GM12878 (cell line): ENCODE data around the gene HBA2. TPM values are rescaled to one million over a fixed set of nuclear protein-coding genes. Genes with fewer than 3 reads are reported as not detected.

Experiments used
- ATAC-seq: fragments of 200-7000 bp; cut with Tn5 transposase; 3 replicates; pipeline ENCODE4 v1.9.1; 2020; ENCODE audit warnings: mild to moderate bottlenecking, moderate library complexity
- BruUV-seq: library from RNA; stranded (reverse); fragments of 400-500 nt; replicated peaks from 2 replicates; lab custom pipeline; 2021; lab: Mats Ljungman, UMichigan
- CTCF ChIA-PET: fragments of 300-600 bp; sonication (Branson Sonifier 250); formaldehyde crosslinking; extraction: SDS; loops from one replicate; lab custom pipeline; 2021; ENCODE audit warnings: inconsistent platforms; lab: Yijun Ruan, JAX
- POLR2A ChIA-PET: fragments of 350-600 bp; formaldehyde crosslinking; extraction: SDS; loops from one replicate; lab custom pipeline; 2021; ENCODE audit warnings: inconsistent platforms; lab: Charles Lee
- RAD21 ChIA-PET: fragments of 300-600 bp; sonication (Branson Sonifier 250); formaldehyde crosslinking; loops from one replicate; lab custom pipeline; 2023; ENCODE audit warnings: antibody characterized with exemption; ENCODE audit not compliant: unreplicated experiment; lab: Charles Lee
- SMC1A ChIA-PET: fragments of 300-600 bp; sonication (Branson Sonifier 250); formaldehyde crosslinking; loops from one replicate; lab custom pipeline; 2023; ENCODE audit not compliant: unreplicated experiment, uncharacterized antibody; lab: Charles Lee
- DNase-seq: peaks from one replicate; pipeline ENCODE4 v3.0.0-alpha.2; 2011; ENCODE audit warnings: low read depth, low spot score
- FAIRE-seq: peaks from 3 replicates; lab custom pipeline; 2011; peaks lifted over from hg19 to GRCh38; lab: Jason Lieb, UNC
- H2AFZ ChIP-seq: 2 replicates; pipeline ENCODE4 v1.6.0; 2011; ENCODE audit warnings: low read depth, low read length, control low read depth; ENCODE audit not compliant: control insufficient read depth
- H3K27ac ChIP-seq: 2 replicates; pipeline ENCODE4 v1.5.1; 2011; ENCODE audit warnings: control low read depth; ENCODE audit not compliant: control insufficient read depth, insufficient read depth
- H3K27me3 ChIP-seq, 2 experiments: replicated peaks in 1 of 2; 2 replicates each; pipeline versions ENCODE4 v1.6.0 to v1.6.1; 2011; ENCODE audit warnings: low read length in 1 of 2; ENCODE audit not compliant: control insufficient read depth in 2 of 2, insufficient read depth in 2 of 2
- H3K36me3 ChIP-seq, 2 experiments: 2 replicates each; pipeline ENCODE4 v1.5.1; 2011; ENCODE audit warnings: low read length in 1 of 2; ENCODE audit not compliant: control insufficient read depth in 2 of 2, insufficient read depth in 2 of 2
- H3K4me1 ChIP-seq: 2 replicates; pipeline ENCODE4 v1.6.1; 2011; ENCODE audit warnings: mild to moderate bottlenecking, low read length, moderate library complexity, mixed read lengths; ENCODE audit not compliant: control insufficient read depth, insufficient read depth
- H3K4me2 ChIP-seq: 2 replicates; pipeline ENCODE4 v1.6.0; 2011; ENCODE audit warnings: control low read depth; ENCODE audit not compliant: control insufficient read depth, insufficient read depth
- H3K4me3 ChIP-seq: fragments of 200-600 bp; sonication (generic); 2 replicates; pipeline ENCODE4 v1.5.1; 2016
- H3K79me2 ChIP-seq: 2 replicates; pipeline ENCODE4 v1.6.0; 2011; ENCODE audit warnings: low read length; ENCODE audit not compliant: control insufficient read depth, insufficient read depth
- H3K9ac ChIP-seq: 2 replicates; pipeline ENCODE4 v1.8.0; 2011; ENCODE audit warnings: low read length, control low read depth, mixed read lengths; ENCODE audit not compliant: control insufficient read depth, insufficient read depth
- H3K9me3 ChIP-seq: replicated peaks from 3 replicates; pipeline ENCODE4 v1.5.1; 2011; ENCODE audit warnings: mild to moderate bottlenecking, low read length; ENCODE audit not compliant: control insufficient read depth, insufficient read depth
- H4K20me1 ChIP-seq: 2 replicates; pipeline ENCODE4 v1.6.0; 2011; ENCODE audit not compliant: control insufficient read depth, insufficient read depth
- E4F1 ChIP-seq: fragments of 450-650 bp; IDR thresholded peaks from 2 replicates; pipeline ENCODE4 v1.6.1; 2018; ENCODE audit warnings: borderline replicate concordance, mild to moderate bottlenecking; ENCODE audit not compliant: partially characterized antibody
- NFYA ChIP-seq: IDR thresholded peaks from 2 replicates; pipeline ENCODE4 v1.6.1; 2011; ENCODE audit warnings: low read depth, mild to moderate bottlenecking, low read length, improper control_type of control experiment, borderline replicate concordance
- RCOR1 ChIP-seq: conservative IDR thresholded peaks from 2 replicates; pipeline ENCODE4 v1.6.1; 2012; ENCODE audit warnings: low read depth, low read length, improper control_type of control experiment
- SMARCA5 ChIP-seq: fragments of 450-650 bp; IDR thresholded peaks from 2 replicates; pipeline ENCODE4 v1.6.1; 2017; ENCODE audit warnings: mild to moderate bottlenecking
- SMC3 ChIP-seq: IDR thresholded peaks from 2 replicates; pipeline ENCODE4 v1.6.1; 2011; ENCODE audit warnings: low read length, improper control_type of control experiment, borderline replicate concordance
- TBL1XR1 ChIP-seq: IDR thresholded peaks from 2 replicates; pipeline ENCODE4 v1.6.1; 2012; ENCODE audit warnings: low read depth, low read length, improper control_type of control experiment
- ZBED1 ChIP-seq: IDR thresholded peaks from 2 replicates; pipeline ENCODE4 v1.6.1; 2016; ENCODE audit warnings: borderline replicate concordance
- ZNF207 ChIP-seq: fragments of 450-650 bp; IDR thresholded peaks from 2 replicates; pipeline ENCODE4 v1.6.1; 2014; ENCODE audit warnings: antibody characterized with exemption, mild to moderate bottlenecking, borderline replicate concordance
- ZNF592 ChIP-seq: fragments of 450-650 bp; IDR thresholded peaks from 2 replicates; pipeline ENCODE4 v1.6.1; 2017; ENCODE audit warnings: mild to moderate bottlenecking, moderate library complexity
- ZSCAN29 ChIP-seq: fragments of 450-650 bp; IDR thresholded peaks from 2 replicates; pipeline ENCODE4 v1.6.1; 2017; ENCODE audit warnings: mild to moderate bottlenecking, moderate library complexity
- WGBS: methylation state at CpG from one replicate; pipeline ENCODE4 v1.1.6; 2016; ENCODE audit warnings: low lambda C conversion rate; ENCODE audit not compliant: insufficient replicate concordance, insufficient coverage; ENCODE audit errors: missing lambda C conversion rate; 5-methylcytosine and 5-hydroxymethylcytosine counted together
- in situ Hi-C: fragments of 300-500 bp; cut with MboI; formaldehyde crosslinking; loops from 9 replicates; pipeline ENCODE4 v1.14.3; 2018; ENCODE audit warnings: mixed read lengths
- intact Hi-C: fragments of 100-400 bp; cut with micrococcal nuclease; formaldehyde crosslinking; loops from one replicate; pipeline ENCODE4 v1.14.2; 2022; ENCODE audit not compliant: unreplicated experiment
- polyA plus RNA-seq, 11 experiments: library from polyadenylated mRNA; depleted of rRNA in 4 of 11; unstranded in 6 of 11; stranded (reverse) in 5 of 11; fragments of >200 nt; fragmentation: Nextera tagmentation in 4 of 11; fragmentation: Illumina TruSeq in 1 of 11; extraction: Ambion mirVana in 4 of 11; extraction: Trizol in 1 of 11; gene quantifications; 1 replicate in 1 of 11; 2 replicates in 10 of 11; pipeline versions ENCODE4 v1.2.1 to v1.2.3, GENCODE V29; 2011 to 2016; ENCODE audit warnings: inconsistent platforms in 2 of 11, missing spikeins in 2 of 11, low read depth in 1 of 11
- total RNA-seq, 4 experiments: library from RNA; depleted of rRNA in 3 of 4; stranded (reverse); fragments of >200 nt in 3 of 4; fragmentation: Illumina TruSeq in 1 of 4; extraction: Trizol in 1 of 4; gene quantifications; 2 replicates each; pipeline versions ENCODE4 v1.2.1 to v1.2.3, GENCODE V29; 2013 to 2021
- TF ChIP-seq, protein P1 (sequence below): IDR thresholded peaks from 2 replicates; pipeline ENCODE4 v1.6.1; 2011; ENCODE audit warnings: borderline replicate concordance, low read depth, mild to moderate bottlenecking, moderate library complexity, mixed read lengths, low read length; ENCODE audit not compliant: insufficient read depth; ENCODE audit errors: extremely low read length

The HBA2 gene
- total and polyA plus RNA-seq, 10 of the 15 experiments (the other 5 are each of a cell fraction or from before 2014, with no cell fraction given): 0.30 to 0.96 (median 0.92) TPM; not detected in 7

- H3K27ac ChIP-seq: no peak overlapping the region
- BruUV-seq: no TSS peak
- H3K27me3 ChIP-seq: peaks cover 0 to 2% of the 10 kb centered on the region in 2 experiments; a peak in 2 of 4 replicates
- H3K9ac ChIP-seq: no peak overlapping the region
- H3K36me3 ChIP-seq: peaks cover 10 to 11% of the 10 kb centered on the region in 2 experiments
- RAD21 ChIA-PET: no interaction called here
- TF ChIP-seq ZNF592 (no peak), ZNF207 (no peak), TBL1XR1 (no peak), RCOR1 (no peak), NFYA (no peak), SMARCA5 (no peak), ZSCAN29 (no peak), SMC3 (no peak), E4F1 (no peak), ZBED1 (no peak)
- TF ChIP-seq, protein P1, sequence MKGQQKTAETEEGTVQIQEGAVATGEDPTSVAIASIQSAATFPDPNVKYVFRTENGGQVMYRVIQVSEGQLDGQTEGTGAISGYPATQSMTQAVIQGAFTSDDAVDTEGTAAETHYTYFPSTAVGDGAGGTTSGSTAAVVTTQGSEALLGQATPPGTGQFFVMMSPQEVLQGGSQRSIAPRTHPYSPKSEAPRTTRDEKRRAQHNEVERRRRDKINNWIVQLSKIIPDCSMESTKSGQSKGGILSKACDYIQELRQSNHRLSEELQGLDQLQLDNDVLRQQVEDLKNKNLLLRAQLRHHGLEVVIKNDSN: no peak
- SMC1A ChIA-PET: no interaction called here
- DNase-seq (no peak), ATAC-seq (no peak), FAIRE-seq (no peak)
- no peaks in the 10 kb centered on the region for H3K79me2 ChIP-seq
- no peak overlapping the region for H2AFZ ChIP-seq
- no peaks in the 10 kb centered on the region for H3K9me3 ChIP-seq
- CTCF ChIA-PET: no interaction called here
- intact Hi-C loops (no loop called here), in situ Hi-C loops (no loop called here)
- WGBS: 87% methylated on average over 11 of the region's 11 CpGs
- peaks cover 8% of the 10 kb centered on the region; the same call in 1 of the 2 replicates for H3K4me1 ChIP-seq
- no peak overlapping the region for H3K4me3 ChIP-seq
- no peak overlapping the region for H3K4me2 ChIP-seq
- POLR2A ChIA-PET: no interaction called here
- H4K20me1 ChIP-seq: no peaks in the 10 kb centered on the region
These were observed 13.0 kb downstream of the HBA2 start for GRCh38 chr16:185691-186090.
